ENCODE results near the gene TM4SF18.

GRCh38 chr3:149330609-149331331 lies 2.7 kb downstream of the TM4SF18 start:
- TF ChIP-seq GATA3 (IDR thresholded peaks at IDR 0.05; ENCODE audit: low read depth, low read length) (no peak), GATA2 (IDR thresholded peaks at IDR 0.05; ENCODE audit: low read depth, low read length) (no peak)
